ENCODE results near the gene CDH19.

Gene CDH19

GRCh38 chr18:66603941-66604627 is at the start of gene CDH19:
CDH19 (minus strand) TSS chr18:66604090; CDS start chr18:66572204, 31,886 bp downstream.
- no peak for DNase-seq (ENCODE audit: low read depth in 2 of 2, low spot score in 1 of 2)

- DNase-seq (ENCODE audit: low read depth in 2 of 2, low spot score in 1 of 2): no peak
Measured at GRCh38 chr18:66647671-66648070, 43.8 kb upstream of the CDH19 start.

GRCh38 chr18:66646609-66647008 is 42.7 kb upstream of the CDH19 start:
- DNase-seq (ENCODE audit: low read depth in 2 of 2, low spot score in 1 of 2): no peak

- no peak for DNase-seq (ENCODE audit: low read depth in 2 of 2, low spot score in 1 of 2)
Measured at GRCh38 chr18:66645983-66646382, 42.1 kb upstream of the CDH19 start.

- no peak for DNase-seq (ENCODE audit: low read depth in 2 of 2, low spot score in 1 of 2)
Measured at GRCh38 chr18:66641056-66641455, 37.2 kb upstream of the CDH19 start.

DNA sequence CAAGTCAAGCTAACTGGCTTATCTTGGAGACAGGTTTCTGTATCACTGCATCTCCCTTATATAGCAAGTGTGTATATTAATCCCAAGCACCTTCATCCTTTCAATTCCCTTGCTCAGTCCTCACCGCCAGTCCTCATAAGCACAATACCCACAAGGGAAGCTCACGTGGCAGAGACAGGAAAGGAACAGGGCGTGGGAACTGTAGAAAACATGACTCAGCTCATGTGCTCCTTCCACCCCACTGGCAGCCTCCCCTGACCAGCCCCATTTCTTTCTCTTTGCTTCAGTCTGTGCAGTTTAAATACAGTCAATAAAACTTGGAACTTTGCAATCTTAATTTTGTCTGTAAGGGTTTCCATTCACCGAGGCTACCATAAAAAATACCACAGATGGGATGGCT is 36.5 kb upstream of the CDH19 start:
- DNase-seq (ENCODE audit: low read depth in 2 of 2, low spot score in 1 of 2): no peak

- no peak for DNase-seq (ENCODE audit: low read depth in 2 of 2, low spot score in 1 of 2)
Measured at GRCh38 chr18:66638856-66639629, 35.2 kb upstream of the CDH19 start.

DNA sequence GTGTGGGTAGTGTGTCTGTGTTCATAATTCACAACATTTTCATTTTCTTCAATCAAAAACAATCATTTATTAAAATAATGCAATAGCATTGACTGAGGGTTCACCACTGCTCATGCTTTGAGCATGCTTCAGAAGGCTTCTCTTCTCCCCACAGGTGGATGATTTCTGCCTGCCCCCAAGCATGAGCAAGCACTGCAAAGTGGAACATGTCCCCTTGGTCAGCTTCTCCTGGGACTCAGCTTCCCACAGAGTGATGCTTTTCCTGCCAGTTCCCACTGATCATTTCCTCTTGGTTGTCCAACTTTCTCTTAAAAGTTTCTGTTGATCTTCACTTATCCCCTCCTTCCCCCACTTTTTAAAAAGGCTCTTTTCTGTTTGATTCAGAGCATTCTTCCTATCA is 31.5 kb upstream of the CDH19 start:
- DNase-seq (ENCODE audit: low read depth in 2 of 2, low spot score in 1 of 2): no peak

DNA sequence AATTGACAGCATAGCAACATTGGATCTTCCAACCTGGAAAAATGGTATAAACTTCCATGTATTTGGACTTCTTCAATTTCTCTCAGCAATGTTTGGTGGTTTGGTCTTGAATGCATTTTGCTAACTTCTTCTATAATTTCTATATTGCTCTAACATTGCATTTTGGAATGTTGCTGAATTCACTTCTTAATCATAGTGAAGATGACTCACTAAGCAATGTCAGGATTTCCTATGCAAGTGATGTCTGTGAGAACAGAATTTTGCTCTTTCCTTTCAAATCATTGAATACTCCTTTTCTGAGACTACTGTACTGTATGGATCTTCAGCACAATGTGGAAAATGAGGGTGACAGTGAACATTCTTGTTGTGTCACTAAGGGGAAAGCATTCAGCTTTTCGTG is 28.9 kb upstream of the CDH19 start:
- DNase-seq (ENCODE audit: low read depth in 2 of 2, low spot score in 1 of 2): no peak

DNA sequence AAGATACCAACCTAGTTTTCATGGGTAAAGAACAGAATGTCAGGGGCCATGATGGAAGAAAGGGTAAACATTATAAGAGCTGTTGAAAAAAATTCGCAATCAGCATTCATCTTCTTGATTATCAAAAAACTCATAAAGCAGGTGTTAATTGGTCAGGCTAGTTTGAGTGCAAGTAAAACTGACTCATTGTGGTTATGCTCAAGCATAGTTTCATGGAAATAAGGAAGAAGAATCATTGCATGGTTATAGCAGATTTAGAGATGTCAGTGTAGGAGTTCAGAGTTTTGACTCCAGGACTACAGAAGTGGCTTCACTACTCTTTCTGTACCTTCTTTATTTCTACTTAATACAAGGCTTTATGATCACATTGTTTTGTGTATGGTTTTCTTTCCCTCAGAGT is 26.9 kb upstream of the CDH19 start:
- DNase-seq (ENCODE audit: low read depth in 2 of 2, low spot score in 1 of 2): no peak

DNA sequence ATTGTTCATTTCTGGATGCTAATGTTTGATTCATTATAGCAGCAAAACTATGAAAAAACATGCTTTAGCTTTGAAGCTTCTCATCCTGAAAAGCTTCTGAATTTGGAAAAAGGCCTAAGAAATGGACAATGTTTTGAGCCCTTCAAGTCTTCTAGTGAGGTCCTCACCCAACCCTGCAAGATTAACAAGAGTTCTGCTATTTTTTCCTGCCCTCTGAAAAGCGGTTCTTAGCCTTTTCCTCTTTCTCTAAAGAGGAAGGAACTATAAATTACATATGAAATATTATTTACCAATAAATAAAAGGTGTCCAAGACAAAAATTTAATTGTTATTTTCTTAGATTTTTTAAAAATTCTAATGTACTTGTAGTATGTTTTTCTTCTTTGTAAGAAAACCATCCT is 19.9 kb upstream of the CDH19 start:
- no peak for DNase-seq (ENCODE audit: low read depth in 2 of 2, low spot score in 1 of 2)

GRCh38 chr18:66621816-66622576 is 18.1 kb upstream of the CDH19 start:
- no peak for DNase-seq (ENCODE audit: low read depth in 2 of 2, low spot score in 1 of 2)

- no peak for DNase-seq (ENCODE audit: low read depth in 2 of 2, low spot score in 1 of 2)
Measured at GRCh38 chr18:66616523-66616983, 12.7 kb upstream of the CDH19 start.

- DNase-seq (ENCODE audit: low read depth in 2 of 2, low spot score in 1 of 2): no peak
Measured at GRCh38 chr18:66615176-66615575, 11.3 kb upstream of the CDH19 start.

- no peak for DNase-seq (ENCODE audit: low read depth in 2 of 2, low spot score in 1 of 2)
Measured at GRCh38 chr18:66607632-66608031, 3.7 kb upstream of the CDH19 start.

DNA sequence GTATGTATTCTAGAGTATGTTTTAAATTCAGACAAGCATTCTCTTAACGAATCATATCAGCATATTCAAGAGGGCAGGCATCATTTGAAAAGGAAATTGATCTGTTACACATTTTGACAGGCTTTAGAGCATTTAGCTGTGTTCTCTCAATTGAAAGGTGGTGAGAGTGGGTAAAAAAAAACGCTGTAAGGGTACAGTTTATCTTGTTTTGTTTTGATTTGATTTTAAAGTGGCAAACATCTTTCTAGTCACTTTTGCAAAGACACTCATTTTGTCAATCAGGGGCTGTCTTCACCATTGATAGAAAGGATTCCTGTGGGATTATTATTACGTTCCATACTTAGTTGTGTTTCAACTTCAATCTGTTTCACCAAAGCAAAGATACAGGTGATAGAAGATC is 2.2 kb downstream of the CDH19 start:
- DNase-seq (ENCODE audit: low read depth in 2 of 2, low spot score in 1 of 2): no peak

- DNase-seq (ENCODE audit: low read depth in 2 of 2, low spot score in 1 of 2): no peak
Measured at GRCh38 chr18:66599190-66599589, 4.7 kb downstream of the CDH19 start.

GRCh38 chr18:66587430-66587829 is 16.5 kb downstream of the CDH19 start:
- DNase-seq (ENCODE audit: low read depth in 2 of 2, low spot score in 1 of 2): no peak

- no peak for DNase-seq (ENCODE audit: low read depth in 2 of 2, low spot score in 1 of 2)
Measured at GRCh38 chr18:66582211-66582610, 21.7 kb downstream of the CDH19 start.

GRCh38 chr18:66575263-66575662 is 28.6 kb downstream of the CDH19 start:
- no peak for DNase-seq (ENCODE audit: low read depth in 2 of 2, low spot score in 1 of 2)

DNA sequence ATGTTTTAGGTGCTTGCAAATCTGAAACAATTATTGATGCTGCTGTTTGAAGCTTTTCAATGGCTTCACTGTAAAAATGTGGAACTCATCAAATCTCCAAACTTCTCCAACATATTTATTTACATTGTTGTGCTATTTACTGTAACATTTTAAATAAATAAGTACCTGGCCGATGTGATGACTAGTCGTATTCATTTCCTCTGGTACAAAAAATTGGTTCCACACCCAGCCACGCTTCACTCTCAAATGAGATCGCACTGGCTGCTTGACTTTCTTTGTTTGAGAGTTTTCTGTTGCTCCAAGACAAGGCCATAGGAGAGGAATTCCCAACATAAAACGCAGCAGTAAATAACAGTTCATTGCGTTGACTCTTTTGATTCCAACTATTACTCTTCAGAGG is 32.0 kb downstream of the CDH19 start:
- DNase-seq (ENCODE audit: low read depth in 2 of 2, low spot score in 1 of 2): no peak

DNA sequence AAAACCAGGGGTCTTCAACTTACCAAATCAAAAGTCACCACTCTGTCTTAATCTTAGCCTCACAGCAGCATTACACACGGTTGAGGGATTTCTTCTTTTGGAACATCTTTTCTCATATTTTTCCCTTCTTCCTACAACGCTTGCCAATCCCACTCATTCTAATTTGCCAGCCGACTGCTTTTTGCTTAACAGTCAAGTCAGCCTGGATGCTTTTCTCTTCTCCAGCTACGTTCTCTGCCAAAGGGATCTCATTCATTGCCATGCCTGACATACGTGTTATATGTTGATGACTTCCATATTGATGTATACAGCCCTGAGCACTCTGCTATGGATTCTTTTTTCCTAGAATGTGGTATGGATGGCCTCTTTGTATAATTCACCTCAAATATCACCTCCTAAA is 37.3 kb downstream of the CDH19 start:
- no peak for DNase-seq (ENCODE audit: low read depth in 2 of 2, low spot score in 1 of 2)
